22Rv1 (cell line): ENCODE data around the gene ACTRT3.

Experiments
- H3K27ac ChIP-seq: fragments of 450-650 bp; 2 replicates; pipeline ENCODE4 v1.5.1; 2017
- ZFX ChIP-seq: fragments of 450-650 bp; IDR thresholded peaks from 2 replicates; pipeline ENCODE4 v1.6.1; 2017; ENCODE audit warnings: antibody characterized with exemption, borderline replicate concordance
- TF ChIP-seq, protein P1 (sequence below): fragments of 450-650 bp; IDR thresholded peaks from 2 replicates; pipeline ENCODE4 v1.5.1; 2017; ENCODE audit warnings: mild to moderate bottlenecking

ACTRT3 gene

GRCh38 chr3:169787120-169787519 lies 17.8 kb upstream of the ACTRT3 start:
- no peak for TF ChIP-seq ZFX
- TF ChIP-seq, protein P1, sequence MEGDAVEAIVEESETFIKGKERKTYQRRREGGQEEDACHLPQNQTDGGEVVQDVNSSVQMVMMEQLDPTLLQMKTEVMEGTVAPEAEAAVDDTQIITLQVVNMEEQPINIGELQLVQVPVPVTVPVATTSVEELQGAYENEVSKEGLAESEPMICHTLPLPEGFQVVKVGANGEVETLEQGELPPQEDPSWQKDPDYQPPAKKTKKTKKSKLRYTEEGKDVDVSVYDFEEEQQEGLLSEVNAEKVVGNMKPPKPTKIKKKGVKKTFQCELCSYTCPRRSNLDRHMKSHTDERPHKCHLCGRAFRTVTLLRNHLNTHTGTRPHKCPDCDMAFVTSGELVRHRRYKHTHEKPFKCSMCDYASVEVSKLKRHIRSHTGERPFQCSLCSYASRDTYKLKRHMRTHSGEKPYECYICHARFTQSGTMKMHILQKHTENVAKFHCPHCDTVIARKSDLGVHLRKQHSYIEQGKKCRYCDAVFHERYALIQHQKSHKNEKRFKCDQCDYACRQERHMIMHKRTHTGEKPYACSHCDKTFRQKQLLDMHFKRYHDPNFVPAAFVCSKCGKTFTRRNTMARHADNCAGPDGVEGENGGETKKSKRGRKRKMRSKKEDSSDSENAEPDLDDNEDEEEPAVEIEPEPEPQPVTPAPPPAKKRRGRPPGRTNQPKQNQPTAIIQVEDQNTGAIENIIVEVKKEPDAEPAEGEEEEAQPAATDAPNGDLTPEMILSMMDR = no peak
- H3K27ac ChIP-seq = no peak overlapping the region

DNA sequence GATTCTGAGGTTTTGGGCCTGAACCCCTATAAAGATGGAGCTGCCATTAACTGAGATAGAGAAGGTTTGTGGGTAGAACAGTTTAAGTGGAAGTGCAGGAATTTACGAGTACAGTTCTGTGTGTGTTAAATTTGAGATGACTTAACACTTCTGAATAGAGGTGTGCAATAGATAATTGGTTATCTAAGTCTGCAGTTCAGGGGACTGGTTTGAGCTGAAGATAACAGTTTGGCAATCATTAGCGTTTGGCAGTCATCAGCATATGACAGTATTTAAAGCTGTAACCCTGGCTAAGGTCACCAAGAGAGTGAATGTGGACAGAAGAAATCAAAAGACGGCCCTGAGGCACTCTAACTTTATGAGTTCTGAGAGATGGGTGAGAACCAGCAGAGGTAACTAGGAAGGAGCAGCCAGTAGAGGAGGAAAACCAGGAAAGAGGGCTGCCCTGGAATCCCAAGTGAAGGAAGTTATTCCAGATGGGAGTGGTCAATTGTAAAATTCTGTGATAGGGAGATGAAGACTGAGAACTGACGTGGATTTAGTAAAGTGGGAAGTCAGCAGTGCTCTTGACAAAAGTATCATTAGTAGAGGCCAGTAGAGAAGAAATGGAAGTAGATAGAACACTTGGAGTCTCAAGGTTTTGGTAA lies 12.0 kb upstream of the ACTRT3 start:
- peak overlapping the region; percentile 29 for H3K27ac ChIP-seq
- TF ChIP-seq ZFX = no peak
- TF ChIP-seq, protein P1 = no peak

DNA sequence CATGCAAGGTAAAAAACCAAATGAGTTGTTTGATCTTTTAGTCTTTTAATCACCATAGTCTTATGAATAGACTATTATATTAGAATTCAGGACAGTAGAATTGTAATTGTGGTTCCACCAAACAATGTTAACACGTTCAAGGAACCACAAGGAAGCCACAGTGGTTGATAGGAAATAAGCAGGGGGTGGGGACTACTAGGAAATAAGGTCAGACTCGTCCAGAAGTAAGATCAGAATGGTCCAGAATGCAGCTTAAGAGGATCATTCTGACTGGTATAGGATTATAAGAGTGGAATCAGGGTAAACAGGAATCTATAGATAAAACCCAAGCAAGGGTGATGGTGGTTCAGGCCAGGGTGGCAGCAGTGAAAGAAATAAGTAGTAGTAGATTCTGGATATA lies 11.4 kb upstream of the ACTRT3 start:
- peak overlapping the region; percentile 29 for H3K27ac ChIP-seq
- no peak for TF ChIP-seq ZFX
- TF ChIP-seq, protein P1 = no peak

DNA sequence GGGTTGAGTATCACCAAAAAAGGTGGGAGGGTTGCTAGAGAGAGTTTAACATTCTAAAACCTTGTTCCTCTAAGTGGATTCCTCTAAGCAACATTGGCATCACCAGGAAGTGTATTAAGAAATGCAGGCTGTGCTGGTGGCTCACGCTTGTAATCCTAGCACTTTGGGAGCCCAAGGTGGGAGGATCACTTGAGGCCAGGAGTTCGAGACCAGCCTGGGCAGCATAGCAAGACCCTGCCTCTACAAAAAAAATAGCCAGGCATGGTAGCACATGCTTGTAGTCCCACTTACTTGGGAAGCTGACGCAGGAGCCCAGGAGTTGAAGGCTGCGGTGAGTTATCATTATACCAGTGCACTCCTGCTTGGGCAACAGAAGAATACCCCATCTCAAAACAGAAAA lies 8.5 kb upstream of the ACTRT3 start:
- no peak for TF ChIP-seq ZFX
- TF ChIP-seq, protein P1 = no peak

GRCh38 chr3:169774186-169774585 lies 4.8 kb upstream of the ACTRT3 start:
- TF ChIP-seq ZFX = no peak
- TF ChIP-seq, protein P1 = no peak

More for the DNA sequence above, 8.5 kb upstream of the ACTRT3 start:
- H3K27ac ChIP-seq = peak overlapping the region; percentile 100

GRCh38 chr3:169772897-169773816 lies 3.8 kb upstream of the ACTRT3 start, which contains the start of gene MYNN:
Gene MYNN, plus strand, starts transcription at chr3:169773396. Its CDS starts 900 bp downstream, at chr3:169774296.
- TF ChIP-seq ZFX = no peak
- TF ChIP-seq, protein P1 = peak; percentile 29; the same call in 1 of the 2 replicates
- H3K27ac ChIP-seq = peak within 1 kb of the TSS; percentile 100

More at GRCh38 chr3:169774186-169774585, 4.8 kb upstream of the ACTRT3 start:
- H3K27ac ChIP-seq = peak overlapping the region; percentile 100
